ENCODE data around the gene ZNF862. TPM values are rescaled to one million over a fixed set of nuclear protein-coding genes. Genes with fewer than 3 reads are reported as not detected.

The ZNF862 gene
- total RNA-seq, 1 donor from 2014 or later: 1.7 TPM

- no peak for DNase-seq (ENCODE audit: low spot score in 2 of 2)
- Histone ChIP-seq H3K4me1 (peaks cover 0 to 6% of the 10 kb centered on the region in 2 donors), H3K36me3 (peaks cover 6 to 7% of the 10 kb centered on the region in 2 donors), H3K27me3 (no peaks in the 10 kb centered on the region), H3K27ac (no peak overlapping the region), H3K4me3 (no peak overlapping the region), H3K9me3 (no peaks in the 10 kb centered on the region)
- TF ChIP-seq CTCF (IDR thresholded peaks at IDR 0.05): no peak
- intact Hi-C loops (cut with DNase I): no loop called here
These were observed 44.3 kb downstream of the ZNF862 start for GRCh38 chr7:149882248-149883047.

- no peak overlapping the region for H3K27ac ChIP-seq
- DNase-seq (ENCODE audit: low spot score in 2 of 2): no peak
- peaks cover 0 to 6% of the 10 kb centered on the region in 2 donors for H3K4me1 ChIP-seq
- no peaks in the 10 kb centered on the region for H3K27me3 ChIP-seq
- peaks cover 6 to 7% of the 10 kb centered on the region in 2 donors for H3K36me3 ChIP-seq
- TF ChIP-seq CTCF (IDR thresholded peaks at IDR 0.05): no peak
- H3K9me3 ChIP-seq: no peaks in the 10 kb centered on the region
- intact Hi-C loops (cut with DNase I): no loop called here
- H3K4me3 ChIP-seq: no peak overlapping the region
These were observed 44.9 kb downstream of the ZNF862 start for GRCh38 chr7:149883048-149883438.

GRCh38 chr7:149883452-149883861 lies 45.3 kb downstream of the ZNF862 start:
- H3K27me3 ChIP-seq: no peaks in the 10 kb centered on the region
- peaks cover 6% of the 10 kb centered on the region in 2 donors for H3K36me3 ChIP-seq
- peak in 1 of 2 donors; percentile 80 for DNase-seq (ENCODE audit: low spot score in 2 of 2)
- TF ChIP-seq CTCF (IDR thresholded peaks at IDR 0.05): peak; percentile 58 to 73 (median 61)
- peak overlapping the region in 1 of 2 donors; percentile 14 for H3K4me3 ChIP-seq
- no peaks in the 10 kb centered on the region for H3K9me3 ChIP-seq
- H3K27ac ChIP-seq: peak overlapping the region; percentile 42 to 46
- intact Hi-C loops (cut with DNase I): no loop called here
- peaks cover 0 to 6% of the 10 kb centered on the region in 2 donors for H3K4me1 ChIP-seq

GRCh38 chr7:149884016-149884415 lies 45.8 kb downstream of the ZNF862 start:
- Histone ChIP-seq H3K4me3 (peak overlapping the region in 1 of 2 donors; percentile 14), H3K9me3 (no peaks in the 10 kb centered on the region), H3K27ac (peak overlapping the region; percentile 42 to 46), H3K27me3 (no peaks in the 10 kb centered on the region), H3K36me3 (peaks cover under 1 to 4% of the 10 kb centered on the region in 2 donors), H3K4me1 (peaks cover 0 to 6% of the 10 kb centered on the region in 2 donors)
- intact Hi-C loops (cut with DNase I): no loop called here
- DNase-seq (ENCODE audit: low spot score in 2 of 2): no peak
- TF ChIP-seq CTCF (IDR thresholded peaks at IDR 0.05): no peak

GRCh38 chr7:149884541-149884940 lies 46.4 kb downstream of the ZNF862 start:
- TF ChIP-seq CTCF (IDR thresholded peaks at IDR 0.05): no peak
- Histone ChIP-seq H3K4me1 (peaks cover 0 to 6% of the 10 kb centered on the region in 2 donors), H3K4me3 (no peak overlapping the region), H3K36me3 (no peaks in the 10 kb centered on the region), H3K27ac (peak overlapping the region in 1 of 2 donors; percentile 46), H3K9me3 (no peaks in the 10 kb centered on the region), H3K27me3 (no peaks in the 10 kb centered on the region)
- intact Hi-C loops (cut with DNase I): no loop called here
- no peak for DNase-seq (ENCODE audit: low spot score in 2 of 2)

Measured in ascending aorta (tissue), 2 donors.